ENCODE measurements around the gene PHACTR1. TPM values are rescaled to one million over a fixed set of nuclear protein-coding genes. Genes with fewer than 3 reads are reported as not detected.

Gene PHACTR1
- total RNA-seq, 5 donors from 2014 or later (not counting 1 experiment from before 2014, with no cell fraction given), result 0.63 to 2.6 (median 1.1) TPM

- H3K27me3 ChIP-seq (replicated peaks in 1 of 2; ENCODE audit: control insufficient read depth in 2 of 2, extremely low read depth in 1 of 2, insufficient read depth in 2 of 2, low read length in 1 of 2), result peaks cover 0 to 5% of the 10 kb centered on the region in 2 experiments
- DNase-seq, result peak in 33 of 35 experiments; percentile 2 to 82 (median 53)
- Mint-ChIP-seq H3K27ac (peak overlapping the region; percentile 49 to 80), H3K9me3 (no peaks in the 10 kb centered on the region), H3K4me1 (peaks cover 18 to 32% (median 29%) of the 10 kb centered on the region in 3 donors), H3K36me3 (peaks cover 12% of the 10 kb centered on the region), H3K27me3 (no peaks in the 10 kb centered on the region), H3K4me3 (peak overlapping the region; percentile 60 to 79 (median 75))
- ChIA-PET CTCF (no interaction called here), POLR2A (interaction anchor here (0.7 to 0.9 kb wide), 2 partner anchors 13 to 28 kb away, joined by 3 read pairs; no protein-coding TSS in a partner anchor)
- WGBS (ENCODE audit: insufficient coverage), result 30% methylated on average over 8 of the region's 21 CpGs
- H3K4me1 ChIP-seq (ENCODE audit: control insufficient read depth in 1 of 2, extremely low read depth in 1 of 2, insufficient read depth in 2 of 2, low read length in 2 of 2), result peaks cover 13 to 18% of the 10 kb centered on the region in 2 experiments
- H3K9me3 ChIP-seq, result no peaks in the 10 kb centered on the region
- H3K36me3 ChIP-seq (ENCODE audit: control insufficient read depth in 2 of 2, extremely low read depth in 1 of 2, insufficient read depth in 1 of 2, low read length in 1 of 2), result no peaks in the 10 kb centered on the region
- no peak overlapping the region for H3K27ac ChIP-seq (ENCODE audit: low read length)
- H3K4me3 ChIP-seq (ENCODE audit: control insufficient read depth in 1 of 2, extremely low read depth in 1 of 2, low read length in 1 of 2), result peak overlapping the region in 1 of 2 donors; percentile 10
- ATAC-seq (replicated peaks in 1 of 4), result peak; percentile 55 to 96 (median 67)
Measured at GRCh38 chr6:13273931-13274706, 557.6 kb downstream of the PHACTR1 start.

GRCh38 chr6:13274707-13275434, 558.3 kb downstream of the PHACTR1 start:
- Mint-ChIP-seq H3K9me3 (no peaks in the 10 kb centered on the region), H3K27ac (peak overlapping the region in 1 of 2 donors; percentile 39), H3K4me3 (peak overlapping the region in 2 of 3 donors; percentile 75 to 79), H3K36me3 (peaks cover 12% of the 10 kb centered on the region), H3K4me1 (peaks cover 18 to 32% (median 31%) of the 10 kb centered on the region in 3 donors), H3K27me3 (no peaks in the 10 kb centered on the region)
- Histone ChIP-seq H3K36me3 (ENCODE audit: control insufficient read depth in 2 of 2, extremely low read depth in 1 of 2, insufficient read depth in 1 of 2, low read length in 1 of 2) (no peaks in the 10 kb centered on the region), H3K27ac (ENCODE audit: low read length) (no peak overlapping the region), H3K4me1 (ENCODE audit: control insufficient read depth in 1 of 2, extremely low read depth in 1 of 2, insufficient read depth in 2 of 2, low read length in 2 of 2) (peaks cover 13 to 19% of the 10 kb centered on the region in 2 experiments), H3K27me3 (replicated peaks in 1 of 2; ENCODE audit: control insufficient read depth in 2 of 2, extremely low read depth in 1 of 2, insufficient read depth in 2 of 2, low read length in 1 of 2) (peaks cover 0 to 5% of the 10 kb centered on the region in 2 experiments), H3K9me3 (no peaks in the 10 kb centered on the region), H3K4me3 (ENCODE audit: control insufficient read depth in 1 of 2, extremely low read depth in 1 of 2, low read length in 1 of 2) (no peak overlapping the region)
- ATAC-seq (replicated peaks in 1 of 4) (no peak), DNase-seq (no peak)
- ChIA-PET CTCF (no interaction called here), POLR2A (interaction anchor here (0.7 to 0.9 kb wide), 2 partner anchors 12 to 28 kb away, joined by 3 read pairs; no protein-coding TSS in a partner anchor)
- WGBS (ENCODE audit: insufficient coverage), result 80% methylated on average over 5 of the region's 6 CpGs

- Mint-ChIP-seq H3K4me1 (peaks cover 23 to 33% (median 32%) of the 10 kb centered on the region in 3 donors), H3K4me3 (no peak overlapping the region), H3K27ac (no peak overlapping the region), H3K9me3 (no peaks in the 10 kb centered on the region), H3K36me3 (peaks cover 12% of the 10 kb centered on the region), H3K27me3 (no peaks in the 10 kb centered on the region)
- H3K4me3 ChIP-seq (ENCODE audit: control insufficient read depth in 1 of 2, extremely low read depth in 1 of 2, low read length in 1 of 2), result no peak overlapping the region
- ChIA-PET CTCF (interaction anchor here (0.6 kb wide), 2 partner anchors 44 to 854 kb away, joined by 3 to 4 read pairs; no protein-coding TSS in a partner anchor), POLR2A (interaction anchor here in 1 of 2 donors (0.9 kb wide), 1 partner anchor 27 kb away, joined by 3 read pairs; no protein-coding TSS in a partner anchor)
- peaks cover 17 to 22% of the 10 kb centered on the region in 2 experiments for H3K4me1 ChIP-seq (ENCODE audit: control insufficient read depth in 1 of 2, extremely low read depth in 1 of 2, insufficient read depth in 2 of 2, low read length in 2 of 2)
- no peak overlapping the region for H3K27ac ChIP-seq (ENCODE audit: low read length)
- no peaks in the 10 kb centered on the region for H3K36me3 ChIP-seq (ENCODE audit: control insufficient read depth in 2 of 2, extremely low read depth in 1 of 2, insufficient read depth in 1 of 2, low read length in 1 of 2)
- WGBS (ENCODE audit: insufficient coverage), result 78% methylated on average over 1 of the region's 8 CpGs
- ATAC-seq (replicated peaks in 1 of 4) (no peak), DNase-seq (no peak)
- no peaks in the 10 kb centered on the region for H3K9me3 ChIP-seq
- peaks cover 0 to 5% of the 10 kb centered on the region in 2 experiments for H3K27me3 ChIP-seq (replicated peaks in 1 of 2; ENCODE audit: control insufficient read depth in 2 of 2, extremely low read depth in 1 of 2, insufficient read depth in 2 of 2, low read length in 1 of 2)
Measured at GRCh38 chr6:13275435-13275989, 558.9 kb downstream of the PHACTR1 start.

GRCh38 chr6:13277231-13277630, 560.7 kb downstream of the PHACTR1 start:
- Histone ChIP-seq H3K4me1 (ENCODE audit: control insufficient read depth in 1 of 2, extremely low read depth in 1 of 2, insufficient read depth in 2 of 2, low read length in 2 of 2) (peaks cover 17 to 24% of the 10 kb centered on the region in 2 experiments), H3K27me3 (replicated peaks in 1 of 2; ENCODE audit: control insufficient read depth in 2 of 2, extremely low read depth in 1 of 2, insufficient read depth in 2 of 2, low read length in 1 of 2) (peaks cover 0 to 5% of the 10 kb centered on the region in 2 experiments), H3K9me3 (no peaks in the 10 kb centered on the region), H3K4me3 (ENCODE audit: control insufficient read depth in 1 of 2, extremely low read depth in 1 of 2, low read length in 1 of 2) (no peak overlapping the region), H3K27ac (ENCODE audit: low read length) (no peak overlapping the region), H3K36me3 (ENCODE audit: control insufficient read depth in 2 of 2, extremely low read depth in 1 of 2, insufficient read depth in 1 of 2, low read length in 1 of 2) (no peaks in the 10 kb centered on the region)
- CTCF ChIA-PET, result no interaction called here
- Mint-ChIP-seq H3K27ac (no peak overlapping the region), H3K4me1 (peaks cover 23 to 31% (median 30%) of the 10 kb centered on the region in 3 donors), H3K4me3 (no peak overlapping the region), H3K9me3 (no peaks in the 10 kb centered on the region), H3K36me3 (peaks cover 10% of the 10 kb centered on the region), H3K27me3 (no peaks in the 10 kb centered on the region)
- DNase-seq (no peak), ATAC-seq (replicated peaks in 1 of 4) (no peak)
- WGBS (ENCODE audit: insufficient coverage), result 100% methylated on average over 2 of the region's 2 CpGs
- POLR2A ChIA-PET, result interaction anchor here (0.6 to 0.7 kb wide), 2 partner anchors 25 to 338 kb away, joined by 3 to 5 read pairs; no protein-coding TSS in a partner anchor

GRCh38 chr6:13278164-13278563, 561.6 kb downstream of the PHACTR1 start:
- no peaks in the 10 kb centered on the region for H3K27me3 ChIP-seq (replicated peaks in 1 of 2; ENCODE audit: control insufficient read depth in 2 of 2, extremely low read depth in 1 of 2, insufficient read depth in 2 of 2, low read length in 1 of 2)
- H3K9me3 ChIP-seq, result no peaks in the 10 kb centered on the region
- Mint-ChIP-seq H3K27me3 (no peaks in the 10 kb centered on the region), H3K9me3 (no peaks in the 10 kb centered on the region), H3K4me3 (no peak overlapping the region), H3K36me3 (peaks cover 10% of the 10 kb centered on the region), H3K4me1 (peaks cover 20 to 22% (median 21%) of the 10 kb centered on the region in 3 donors), H3K27ac (no peak overlapping the region)
- DNase-seq (peak in 1 of 35 experiments; percentile 5), ATAC-seq (replicated peaks in 1 of 4) (no peak)
- peaks cover 17 to 20% of the 10 kb centered on the region in 2 experiments for H3K4me1 ChIP-seq (ENCODE audit: control insufficient read depth in 1 of 2, extremely low read depth in 1 of 2, insufficient read depth in 2 of 2, low read length in 2 of 2)
- H3K36me3 ChIP-seq (ENCODE audit: control insufficient read depth in 2 of 2, extremely low read depth in 1 of 2, insufficient read depth in 1 of 2, low read length in 1 of 2), result no peaks in the 10 kb centered on the region
- WGBS (ENCODE audit: insufficient coverage), result no CpG with 5 or more reads among the region's 3 CpGs
- ChIA-PET POLR2A (no interaction called here), CTCF (interaction anchor here in 1 of 2 donors (0.6 kb wide), 1 partner anchor 867 kb away, joined by 3 read pairs; no protein-coding TSS in a partner anchor)
- H3K4me3 ChIP-seq (ENCODE audit: control insufficient read depth in 1 of 2, extremely low read depth in 1 of 2, low read length in 1 of 2), result no peak overlapping the region
- no peak overlapping the region for H3K27ac ChIP-seq (ENCODE audit: low read length)

GRCh38 chr6:13278991-13279390, 562.4 kb downstream of the PHACTR1 start:
- Histone ChIP-seq H3K4me1 (ENCODE audit: control insufficient read depth in 1 of 2, extremely low read depth in 1 of 2, insufficient read depth in 2 of 2, low read length in 2 of 2) (peaks cover 10 to 11% of the 10 kb centered on the region in 2 experiments), H3K4me3 (ENCODE audit: control insufficient read depth in 1 of 2, extremely low read depth in 1 of 2, low read length in 1 of 2) (no peak overlapping the region), H3K9me3 (no peaks in the 10 kb centered on the region), H3K27ac (ENCODE audit: low read length) (no peak overlapping the region), H3K27me3 (replicated peaks in 1 of 2; ENCODE audit: control insufficient read depth in 2 of 2, extremely low read depth in 1 of 2, insufficient read depth in 2 of 2, low read length in 1 of 2) (no peaks in the 10 kb centered on the region), H3K36me3 (ENCODE audit: control insufficient read depth in 2 of 2, extremely low read depth in 1 of 2, insufficient read depth in 1 of 2, low read length in 1 of 2) (no peaks in the 10 kb centered on the region)
- ChIA-PET CTCF (interaction anchor here in 1 of 2 donors (0.6 kb wide), 1 partner anchor 124 kb away, joined by 4 read pairs; no protein-coding TSS in a partner anchor), POLR2A (interaction anchor here in 1 of 2 donors (0.6 kb wide), 1 partner anchor 797 kb away, joined by 3 read pairs; no protein-coding TSS in a partner anchor)
- WGBS (ENCODE audit: insufficient coverage), result no CpG with 5 or more reads among the region's 4 CpGs
- Mint-ChIP-seq H3K36me3 (peaks cover 14% of the 10 kb centered on the region), H3K27me3 (no peaks in the 10 kb centered on the region), H3K27ac (no peak overlapping the region), H3K4me1 (peaks cover 13% of the 10 kb centered on the region in 3 donors), H3K4me3 (no peak overlapping the region), H3K9me3 (no peaks in the 10 kb centered on the region)
- DNase-seq, result no peak
- ATAC-seq (replicated peaks in 1 of 4), result no peak
